GM12878 (cell line): ENCODE measurements around the gene DARS1. TPM values are rescaled to one million over a fixed set of nuclear protein-coding genes. Genes with fewer than 3 reads are reported as not detected.

ENCODE experiments used
- ATF7 ChIP-seq: fragments of 450-650 bp; IDR thresholded peaks from 2 replicates; pipeline ENCODE4 v1.6.1; 2016; ENCODE audit warnings: low read depth, mild to moderate bottlenecking
- CBFB ChIP-seq: IDR thresholded peaks from 2 replicates; pipeline ENCODE4 v1.6.1; 2016; ENCODE audit warnings: antibody characterized with exemption, low read depth
- CEBPB ChIP-seq, 2 experiments: fragments of 150-350 bp in 1 of 2; IDR thresholded peaks; 2 replicates each; pipeline ENCODE4 v1.6.1; 2012 to 2014; ENCODE audit warnings: low read depth in 2 of 2, low read length in 2 of 2, borderline replicate concordance in 1 of 2, inconsistent platforms in 1 of 2
- EP300 ChIP-seq, 2 experiments: fragments of 150-350 bp in 1 of 2; IDR thresholded peaks; 2 replicates each; pipeline ENCODE4 v1.6.1; 2011 to 2012; ENCODE audit warnings: low read depth in 2 of 2, low read length in 2 of 2, borderline replicate concordance in 1 of 2, improper control_type of control experiment in 1 of 2, inconsistent platforms in 1 of 2; ENCODE audit not compliant: control insufficient read depth in 1 of 2
- IKZF2 ChIP-seq, 2 experiments: fragments of 450-650 bp; IDR thresholded peaks; 2 replicates each; pipeline ENCODE4 v1.6.1; 2017; ENCODE audit warnings: mild to moderate bottlenecking in 2 of 2, moderate library complexity in 2 of 2
- IRF3 ChIP-seq: fragments of 450-650 bp; IDR thresholded peaks from 2 replicates; pipeline ENCODE4 v1.6.1; 2014; ENCODE audit warnings: mild to moderate bottlenecking
- MEF2B ChIP-seq: fragments of 450-650 bp; IDR thresholded peaks from 2 replicates; pipeline ENCODE4 v1.6.1; 2018; ENCODE audit warnings: mild to moderate bottlenecking, moderate library complexity; ENCODE audit not compliant: partially characterized antibody, poor library complexity, severe bottlenecking
- MTA2 ChIP-seq: fragments of 450-650 bp; IDR thresholded peaks from 2 replicates; pipeline ENCODE4 v1.6.1; 2016; ENCODE audit warnings: low read depth, mild to moderate bottlenecking, moderate library complexity
- NFXL1 ChIP-seq: fragments of 450-650 bp; IDR thresholded peaks from 2 replicates; pipeline ENCODE4 v1.6.1; 2017; ENCODE audit warnings: antibody characterized with exemption, mild to moderate bottlenecking, borderline replicate concordance
- POLR2AphosphoS2 ChIP-seq: IDR thresholded peaks from 2 replicates; pipeline ENCODE4 v1.6.1; 2011; ENCODE audit warnings: low read depth, mild to moderate bottlenecking, low read length, improper control_type of control experiment, moderate library complexity
- SREBF1 ChIP-seq: IDR thresholded peaks from 2 replicates; pipeline ENCODE4 v1.6.1; 2012; ENCODE audit warnings: mild to moderate bottlenecking, low read length
- polyA plus RNA-seq, 11 experiments: library from polyadenylated mRNA; depleted of rRNA in 4 of 11; unstranded in 6 of 11; stranded (reverse) in 5 of 11; fragments of >200 nt; fragmentation: Nextera tagmentation in 4 of 11; fragmentation: Illumina TruSeq in 1 of 11; extraction: Ambion mirVana in 4 of 11; extraction: Trizol in 1 of 11; gene quantifications; 1 replicate in 1 of 11; 2 replicates in 10 of 11; pipeline versions ENCODE4 v1.2.1 to v1.2.3, GENCODE V29; 2011 to 2016; ENCODE audit warnings: inconsistent platforms in 2 of 11, missing spikeins in 2 of 11, low read depth in 1 of 11
- total RNA-seq, 4 experiments: library from RNA; depleted of rRNA in 3 of 4; stranded (reverse); fragments of >200 nt in 3 of 4; fragmentation: Illumina TruSeq in 1 of 4; extraction: Trizol in 1 of 4; gene quantifications; 2 replicates each; pipeline versions ENCODE4 v1.2.1 to v1.2.3, GENCODE V29; 2013 to 2021
- TF ChIP-seq, protein P1 (sequence below): IDR thresholded peaks from 2 replicates; pipeline ENCODE4 v1.6.1; 2011; ENCODE audit warnings: borderline replicate concordance, low read depth, mild to moderate bottlenecking, moderate library complexity, low read length; ENCODE audit not compliant: insufficient read depth, poor library complexity, severe bottlenecking
- TF ChIP-seq, protein P2 (sequence below): IDR thresholded peaks from 2 replicates; pipeline ENCODE4 v1.6.1; 2012; ENCODE audit warnings: improper control_type of control experiment, low read depth, low read length; ENCODE audit not compliant: insufficient replicate concordance
- TF ChIP-seq, protein P3 (sequence below): fragments of 450-650 bp; IDR thresholded peaks from 2 replicates; pipeline ENCODE4 v1.6.1; 2017; ENCODE audit warnings: mild to moderate bottlenecking, moderate library complexity
- TF ChIP-seq, protein P4 (sequence below): fragments of 450-650 bp; IDR thresholded peaks from 2 replicates; pipeline ENCODE4 v1.6.1; 2017; ENCODE audit warnings: mild to moderate bottlenecking, low read depth, inconsistent platforms; ENCODE audit not compliant: poor library complexity, severe bottlenecking

DARS1 gene
- total and polyA plus RNA-seq, 10 of the 15 experiments (the other 5 are each of a cell fraction or from before 2014, with no cell fraction given) = 91.0 to 387 (median 137) TPM

- no peak for TF ChIP-seq EP300 (IDR thresholded peaks at IDR 0.05; ENCODE audit: borderline replicate concordance in 1 of 2, control insufficient read depth in 1 of 2, low read depth in 2 of 2, low read length in 2 of 2)
- TF ChIP-seq ATF7 = peak; percentile 56
- TF ChIP-seq, protein P1, sequence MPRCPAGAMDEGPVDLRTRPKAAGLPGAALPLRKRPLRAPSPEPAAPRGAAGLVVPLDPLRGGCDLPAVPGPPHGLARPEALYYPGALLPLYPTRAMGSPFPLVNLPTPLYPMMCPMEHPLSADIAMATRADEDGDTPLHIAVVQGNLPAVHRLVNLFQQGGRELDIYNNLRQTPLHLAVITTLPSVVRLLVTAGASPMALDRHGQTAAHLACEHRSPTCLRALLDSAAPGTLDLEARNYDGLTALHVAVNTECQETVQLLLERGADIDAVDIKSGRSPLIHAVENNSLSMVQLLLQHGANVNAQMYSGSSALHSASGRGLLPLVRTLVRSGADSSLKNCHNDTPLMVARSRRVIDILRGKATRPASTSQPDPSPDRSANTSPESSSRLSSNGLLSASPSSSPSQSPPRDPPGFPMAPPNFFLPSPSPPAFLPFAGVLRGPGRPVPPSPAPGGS = peak; percentile 39
- TF ChIP-seq, protein P2, sequence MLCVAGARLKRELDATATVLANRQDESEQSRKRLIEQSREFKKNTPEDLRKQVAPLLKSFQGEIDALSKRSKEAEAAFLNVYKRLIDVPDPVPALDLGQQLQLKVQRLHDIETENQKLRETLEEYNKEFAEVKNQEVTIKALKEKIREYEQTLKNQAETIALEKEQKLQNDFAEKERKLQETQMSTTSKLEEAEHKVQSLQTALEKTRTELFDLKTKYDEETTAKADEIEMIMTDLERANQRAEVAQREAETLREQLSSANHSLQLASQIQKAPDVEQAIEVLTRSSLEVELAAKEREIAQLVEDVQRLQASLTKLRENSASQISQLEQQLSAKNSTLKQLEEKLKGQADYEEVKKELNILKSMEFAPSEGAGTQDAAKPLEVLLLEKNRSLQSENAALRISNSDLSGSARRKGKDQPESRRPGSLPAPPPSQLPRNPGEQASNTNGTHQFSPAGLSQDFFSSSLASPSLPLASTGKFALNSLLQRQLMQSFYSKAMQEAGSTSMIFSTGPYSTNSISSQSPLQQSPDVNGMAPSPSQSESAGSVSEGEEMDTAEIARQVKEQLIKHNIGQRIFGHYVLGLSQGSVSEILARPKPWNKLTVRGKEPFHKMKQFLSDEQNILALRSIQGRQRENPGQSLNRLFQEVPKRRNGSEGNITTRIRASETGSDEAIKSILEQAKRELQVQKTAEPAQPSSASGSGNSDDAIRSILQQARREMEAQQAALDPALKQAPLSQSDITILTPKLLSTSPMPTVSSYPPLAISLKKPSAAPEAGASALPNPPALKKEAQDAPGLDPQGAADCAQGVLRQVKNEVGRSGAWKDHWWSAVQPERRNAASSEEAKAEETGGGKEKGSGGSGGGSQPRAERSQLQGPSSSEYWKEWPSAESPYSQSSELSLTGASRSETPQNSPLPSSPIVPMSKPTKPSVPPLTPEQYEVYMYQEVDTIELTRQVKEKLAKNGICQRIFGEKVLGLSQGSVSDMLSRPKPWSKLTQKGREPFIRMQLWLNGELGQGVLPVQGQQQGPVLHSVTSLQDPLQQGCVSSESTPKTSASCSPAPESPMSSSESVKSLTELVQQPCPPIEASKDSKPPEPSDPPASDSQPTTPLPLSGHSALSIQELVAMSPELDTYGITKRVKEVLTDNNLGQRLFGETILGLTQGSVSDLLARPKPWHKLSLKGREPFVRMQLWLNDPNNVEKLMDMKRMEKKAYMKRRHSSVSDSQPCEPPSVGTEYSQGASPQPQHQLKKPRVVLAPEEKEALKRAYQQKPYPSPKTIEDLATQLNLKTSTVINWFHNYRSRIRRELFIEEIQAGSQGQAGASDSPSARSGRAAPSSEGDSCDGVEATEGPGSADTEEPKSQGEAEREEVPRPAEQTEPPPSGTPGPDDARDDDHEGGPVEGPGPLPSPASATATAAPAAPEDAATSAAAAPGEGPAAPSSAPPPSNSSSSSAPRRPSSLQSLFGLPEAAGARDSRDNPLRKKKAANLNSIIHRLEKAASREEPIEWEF = peak; percentile 30
- TF ChIP-seq, protein P3, sequence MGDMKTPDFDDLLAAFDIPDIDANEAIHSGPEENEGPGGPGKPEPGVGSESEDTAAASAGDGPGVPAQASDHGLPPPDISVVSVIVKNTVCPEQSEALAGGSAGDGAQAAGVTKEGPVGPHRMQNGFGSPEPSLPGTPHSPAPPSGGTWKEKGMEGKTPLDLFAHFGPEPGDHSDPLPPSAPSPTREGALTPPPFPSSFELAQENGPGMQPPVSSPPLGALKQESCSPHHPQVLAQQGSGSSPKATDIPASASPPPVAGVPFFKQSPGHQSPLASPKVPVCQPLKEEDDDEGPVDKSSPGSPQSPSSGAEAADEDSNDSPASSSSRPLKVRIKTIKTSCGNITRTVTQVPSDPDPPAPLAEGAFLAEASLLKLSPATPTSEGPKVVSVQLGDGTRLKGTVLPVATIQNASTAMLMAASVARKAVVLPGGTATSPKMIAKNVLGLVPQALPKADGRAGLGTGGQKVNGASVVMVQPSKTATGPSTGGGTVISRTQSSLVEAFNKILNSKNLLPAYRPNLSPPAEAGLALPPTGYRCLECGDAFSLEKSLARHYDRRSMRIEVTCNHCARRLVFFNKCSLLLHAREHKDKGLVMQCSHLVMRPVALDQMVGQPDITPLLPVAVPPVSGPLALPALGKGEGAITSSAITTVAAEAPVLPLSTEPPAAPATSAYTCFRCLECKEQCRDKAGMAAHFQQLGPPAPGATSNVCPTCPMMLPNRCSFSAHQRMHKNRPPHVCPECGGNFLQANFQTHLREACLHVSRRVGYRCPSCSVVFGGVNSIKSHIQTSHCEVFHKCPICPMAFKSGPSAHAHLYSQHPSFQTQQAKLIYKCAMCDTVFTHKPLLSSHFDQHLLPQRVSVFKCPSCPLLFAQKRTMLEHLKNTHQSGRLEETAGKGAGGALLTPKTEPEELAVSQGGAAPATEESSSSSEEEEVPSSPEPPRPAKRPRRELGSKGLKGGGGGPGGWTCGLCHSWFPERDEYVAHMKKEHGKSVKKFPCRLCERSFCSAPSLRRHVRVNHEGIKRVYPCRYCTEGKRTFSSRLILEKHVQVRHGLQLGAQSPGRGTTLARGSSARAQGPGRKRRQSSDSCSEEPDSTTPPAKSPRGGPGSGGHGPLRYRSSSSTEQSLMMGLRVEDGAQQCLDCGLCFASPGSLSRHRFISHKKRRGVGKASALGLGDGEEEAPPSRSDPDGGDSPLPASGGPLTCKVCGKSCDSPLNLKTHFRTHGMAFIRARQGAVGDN = no peak
- no peak for TF ChIP-seq SREBF1
- TF ChIP-seq, protein P4, sequence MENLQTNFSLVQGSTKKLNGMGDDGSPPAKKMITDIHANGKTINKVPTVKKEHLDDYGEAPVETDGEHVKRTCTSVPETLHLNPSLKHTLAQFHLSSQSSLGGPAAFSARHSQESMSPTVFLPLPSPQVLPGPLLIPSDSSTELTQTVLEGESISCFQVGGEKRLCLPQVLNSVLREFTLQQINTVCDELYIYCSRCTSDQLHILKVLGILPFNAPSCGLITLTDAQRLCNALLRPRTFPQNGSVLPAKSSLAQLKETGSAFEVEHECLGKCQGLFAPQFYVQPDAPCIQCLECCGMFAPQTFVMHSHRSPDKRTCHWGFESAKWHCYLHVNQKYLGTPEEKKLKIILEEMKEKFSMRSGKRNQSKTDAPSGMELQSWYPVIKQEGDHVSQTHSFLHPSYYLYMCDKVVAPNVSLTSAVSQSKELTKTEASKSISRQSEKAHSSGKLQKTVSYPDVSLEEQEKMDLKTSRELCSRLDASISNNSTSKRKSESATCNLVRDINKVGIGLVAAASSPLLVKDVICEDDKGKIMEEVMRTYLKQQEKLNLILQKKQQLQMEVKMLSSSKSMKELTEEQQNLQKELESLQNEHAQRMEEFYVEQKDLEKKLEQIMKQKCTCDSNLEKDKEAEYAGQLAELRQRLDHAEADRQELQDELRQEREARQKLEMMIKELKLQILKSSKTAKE = no peak
- peak; percentile 27 to 34; a peak in 3 of 4 replicates for TF ChIP-seq IKZF2 (IDR thresholded peaks at IDR 0.05)
- no peak for TF ChIP-seq IRF3
- no peak for TF ChIP-seq CEBPB (IDR thresholded peaks at IDR 0.05; ENCODE audit: borderline replicate concordance in 1 of 2, low read depth in 2 of 2, low read length in 2 of 2)
- no peak for TF ChIP-seq POLR2AphosphoS2
- no peak for TF ChIP-seq CBFB
- TF ChIP-seq MTA2 = peak; percentile 81
- TF ChIP-seq NFXL1 = no peak
- TF ChIP-seq MEF2B = peak; percentile 91
These were observed 13.5 kb upstream of the DARS1 start (continued) for GRCh38 chr2:135998879-135999278.
